GM12873 (cell line): ENCODE measurements around the gene ACOT11.

Source experiments
- CTCF ChIP-seq: IDR thresholded peaks from 2 replicates; pipeline ENCODE4 v1.5.1; 2012; ENCODE audit warnings: low read depth, mild to moderate bottlenecking, moderate library complexity, low read length, control low read depth; ENCODE audit not compliant: insufficient read depth; ENCODE audit errors: missing control alignments

Gene ACOT11

GRCh38 chr1:54599211-54599823 lies 51.3 kb downstream of the ACOT11 start:
- TF ChIP-seq CTCF, result no peak

GRCh38 chr1:54600947-54601721 lies 53.1 kb downstream of the ACOT11 start:
- TF ChIP-seq CTCF, result no peak

GRCh38 chr1:54601730-54602129 lies 53.7 kb downstream of the ACOT11 start:
- TF ChIP-seq CTCF, result no peak

GRCh38 chr1:54602554-54602953 lies 54.5 kb downstream of the ACOT11 start:
- TF ChIP-seq CTCF, result no peak

GRCh38 chr1:54603241-54603640 lies 55.2 kb downstream of the ACOT11 start:
- TF ChIP-seq CTCF, result no peak

GRCh38 chr1:54604051-54604450 lies 56.0 kb downstream of the ACOT11 start:
- TF ChIP-seq CTCF, result no peak

GRCh38 chr1:54604572-54605370 lies 56.7 kb downstream of the ACOT11 start:
- no peak for TF ChIP-seq CTCF
